ENCODE data around the gene RPS26.
"Not testable (repeated sequence)": the region's sequence is repeated elsewhere in the genome, so short reads cannot be mapped to it uniquely, and the experiment has no call there.

The RPS26 gene

DNA sequence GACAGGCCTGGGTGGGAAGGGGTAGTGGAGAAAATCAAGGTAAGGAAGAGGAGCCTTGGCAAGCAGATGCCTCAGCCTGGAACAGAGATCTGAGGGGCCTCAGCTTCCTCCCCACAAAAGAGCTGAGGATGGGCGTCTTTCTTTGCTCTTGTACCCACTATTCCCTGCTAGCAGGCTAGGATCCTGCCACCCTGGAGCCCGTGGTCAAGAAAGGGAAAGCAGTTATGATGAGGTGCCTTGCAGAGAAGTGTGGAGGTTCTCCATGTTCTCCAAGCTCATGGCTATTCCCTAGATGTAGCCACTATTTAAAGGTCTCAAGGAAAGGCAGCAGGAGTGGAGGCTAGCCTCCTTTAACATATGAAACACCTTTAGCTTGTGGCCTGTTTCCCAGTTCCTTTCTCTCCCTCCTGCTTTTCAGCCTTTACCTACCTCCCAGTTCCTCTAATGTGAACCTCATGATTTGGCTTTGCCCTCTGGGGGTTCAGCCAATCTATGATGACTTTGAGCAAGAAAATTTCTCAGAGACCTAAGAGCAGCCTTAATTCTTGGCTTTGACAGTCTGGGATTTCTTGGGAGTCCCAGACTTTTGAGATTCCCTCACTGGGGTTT lies 19.7 kb upstream of the RPS26 start:
- no peak for DNase-seq

DNA sequence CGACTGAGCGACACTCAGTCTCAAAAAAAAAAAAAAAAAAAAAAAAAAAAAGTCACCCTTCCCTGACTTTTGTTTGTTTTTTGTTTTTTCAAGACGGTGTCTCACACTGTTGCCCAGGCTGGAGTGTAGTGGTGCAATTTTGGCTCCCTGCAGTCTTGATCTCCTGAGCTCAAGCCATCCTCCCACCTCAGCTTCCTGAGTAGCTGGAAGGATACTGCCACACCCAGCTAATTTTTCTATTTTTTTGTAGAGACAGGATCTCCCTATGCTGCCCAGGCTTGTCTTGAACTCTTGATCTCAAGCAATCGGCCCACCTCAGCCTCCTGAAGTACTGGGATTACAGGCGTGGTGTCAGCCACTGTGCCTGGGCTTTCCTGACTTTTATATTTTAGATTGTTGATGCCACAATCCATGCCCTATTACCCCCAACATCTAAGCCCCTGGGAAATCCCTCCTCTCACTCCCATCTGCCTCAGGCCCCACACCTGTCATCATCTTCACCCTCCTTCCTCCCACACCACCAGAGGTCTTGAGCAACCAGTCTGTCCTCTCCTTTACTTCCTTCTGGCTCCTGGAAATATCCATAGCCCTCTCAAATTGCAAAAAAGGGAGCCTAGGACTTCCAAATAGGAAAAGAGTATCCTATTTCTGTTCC lies 13.1 kb upstream of the RPS26 start:
- DNase-seq = no peak

DNA sequence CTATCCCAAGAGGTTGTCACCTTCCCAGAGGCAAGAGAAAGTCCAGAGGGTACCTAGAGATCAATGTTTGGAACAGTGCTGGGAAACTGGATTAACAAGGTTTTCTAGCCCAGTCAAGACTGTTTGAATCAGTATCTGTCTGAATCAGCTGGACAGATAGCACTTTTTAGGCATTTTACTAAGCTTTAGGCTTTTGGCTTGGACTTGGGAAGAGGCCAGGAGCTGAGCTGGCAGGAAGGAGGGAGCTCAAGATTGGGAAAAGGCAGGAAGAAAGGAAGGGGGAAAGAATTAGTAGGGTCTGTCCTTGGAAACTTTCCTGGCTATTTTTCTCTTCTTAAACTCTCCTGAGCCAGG lies 12.6 kb upstream of the RPS26 start:
- DNase-seq = no peak

DNA sequence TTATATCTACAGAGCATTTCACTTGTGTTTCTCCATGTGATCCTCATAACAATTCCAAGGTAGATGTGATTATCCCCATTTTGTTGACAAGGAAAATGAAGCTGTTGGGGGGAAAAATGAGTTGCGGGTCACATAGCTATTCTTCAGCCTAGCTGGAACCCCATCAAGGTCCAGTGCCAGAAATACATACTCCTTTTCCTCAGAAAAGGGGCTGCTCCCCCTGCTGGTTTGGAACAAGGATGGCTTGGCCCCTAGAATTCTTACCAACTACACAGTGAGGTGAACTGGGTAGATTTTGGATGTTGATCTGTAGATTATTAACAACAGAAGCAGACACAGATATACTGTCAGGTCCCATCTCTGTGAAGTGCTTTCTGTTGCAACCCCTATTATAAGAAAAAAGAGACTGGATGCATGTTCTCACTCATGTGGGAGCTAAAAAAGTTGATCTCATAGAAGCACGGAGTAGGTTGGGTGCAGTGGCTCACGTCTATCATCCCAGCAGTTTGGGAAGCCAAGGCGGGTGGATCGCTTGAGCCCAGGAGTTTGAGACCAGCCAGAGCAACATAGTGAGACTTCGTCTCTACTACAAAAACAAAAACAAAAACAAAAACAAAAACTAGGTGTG lies 11.9 kb upstream of the RPS26 start:
- DNase-seq = peak; percentile 20

DNA sequence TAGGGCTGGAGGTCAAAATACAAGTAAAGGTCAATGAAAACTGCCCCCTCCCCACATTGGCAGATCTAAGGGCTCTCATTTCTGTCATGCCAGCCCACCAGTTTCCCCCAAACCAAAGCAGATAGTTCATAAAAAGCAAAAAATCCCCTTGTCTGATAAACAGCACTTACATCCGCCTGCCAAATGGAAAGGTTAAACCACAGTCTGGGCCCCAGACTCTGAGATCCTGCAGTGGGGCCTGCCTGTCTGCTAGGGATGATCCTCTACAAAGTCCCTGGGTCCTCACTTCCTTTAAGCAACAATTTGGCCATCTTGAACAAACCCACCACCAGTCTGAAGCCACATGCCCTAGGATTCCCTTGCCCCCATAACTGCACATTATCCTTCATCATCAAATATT lies 9.7 kb upstream of the RPS26 start:
- no peak for DNase-seq

DNA sequence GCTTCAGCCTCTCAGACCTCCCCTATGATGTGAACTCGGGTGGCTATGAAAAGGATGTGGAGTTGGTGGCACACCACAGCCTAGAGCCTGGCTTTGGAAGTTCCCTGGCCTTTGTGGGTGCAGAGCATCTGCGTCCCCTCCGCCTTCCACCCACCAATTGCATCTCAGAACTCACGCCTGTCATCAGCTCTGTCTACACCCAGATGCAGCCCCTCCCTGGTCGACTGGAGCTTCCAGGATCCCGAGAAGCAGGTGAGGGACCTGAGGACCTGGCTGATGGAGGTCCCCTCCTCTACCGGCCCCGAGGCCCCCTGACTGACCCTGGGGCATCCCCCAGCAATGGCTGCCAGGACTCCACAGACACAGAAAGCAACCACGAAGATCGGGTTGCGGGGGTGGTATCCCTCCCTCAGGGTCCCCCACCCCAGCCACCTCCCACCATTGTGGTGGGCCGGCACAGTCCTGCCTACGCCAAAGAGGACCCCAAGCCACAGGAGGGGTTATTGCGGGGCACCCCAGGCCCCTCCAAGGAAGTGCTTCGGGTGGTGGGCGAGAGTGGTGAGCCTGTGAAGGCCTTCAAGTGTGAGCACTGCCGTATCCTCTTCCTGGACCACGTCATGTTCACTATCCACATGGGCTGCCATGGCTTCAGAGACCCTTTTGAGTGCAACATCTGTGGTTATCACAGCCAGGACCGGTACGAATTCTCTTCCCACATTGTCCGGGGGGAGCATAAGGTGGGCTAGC lies 7.0 kb upstream of the RPS26 start:
- no peak for DNase-seq

DNA sequence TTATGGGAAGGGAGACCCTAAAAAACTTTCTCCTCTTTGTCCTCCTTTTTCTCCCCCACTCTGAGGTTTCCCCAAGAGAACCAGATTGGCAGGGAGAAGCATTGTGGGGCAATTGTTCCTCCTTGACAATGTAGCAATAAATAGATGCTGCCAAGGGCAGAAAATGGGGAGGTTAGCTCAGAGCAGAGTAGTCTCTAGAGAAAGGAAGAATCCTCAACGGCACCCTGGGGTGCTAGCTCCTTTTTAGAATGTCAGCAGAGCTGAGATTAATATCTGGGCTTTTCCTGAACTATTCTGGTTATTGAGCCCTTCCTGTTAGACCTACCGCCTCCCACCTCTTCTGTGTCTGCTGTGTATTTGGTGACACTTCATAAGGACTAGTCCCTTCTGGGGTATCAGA lies 4.6 kb upstream of the RPS26 start:
- no peak for DNase-seq

DNA sequence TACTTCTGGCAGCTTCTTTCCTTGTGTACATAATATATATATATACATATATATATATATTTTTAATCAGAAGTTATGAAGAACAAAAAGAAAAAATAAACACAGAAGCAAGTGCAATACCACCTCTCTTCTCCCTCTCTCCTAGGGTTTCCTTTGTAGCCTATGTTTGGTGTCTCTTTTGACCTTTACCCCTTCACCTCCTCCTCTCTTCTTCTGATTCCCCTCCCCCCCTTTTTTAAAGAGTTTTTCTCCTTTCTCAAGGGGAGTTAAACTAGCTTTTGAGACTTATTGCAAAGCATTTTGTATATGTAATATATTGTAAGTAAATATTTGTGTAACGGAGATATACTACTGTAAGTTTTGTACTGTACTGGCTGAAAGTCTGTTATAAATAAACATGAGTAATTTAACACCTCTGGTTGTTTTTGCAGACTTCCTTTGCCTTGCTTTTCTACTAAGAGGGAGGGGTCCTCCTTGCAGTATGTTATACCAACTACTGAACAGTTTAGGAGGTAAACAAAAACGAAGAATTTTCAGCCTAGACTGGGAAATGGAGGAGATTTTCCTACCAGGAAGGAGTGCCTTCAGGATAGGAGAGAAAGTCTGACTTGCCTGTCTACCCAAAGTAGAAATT lies 3.6 kb upstream of the RPS26 start:
- DNase-seq = no peak

DNA sequence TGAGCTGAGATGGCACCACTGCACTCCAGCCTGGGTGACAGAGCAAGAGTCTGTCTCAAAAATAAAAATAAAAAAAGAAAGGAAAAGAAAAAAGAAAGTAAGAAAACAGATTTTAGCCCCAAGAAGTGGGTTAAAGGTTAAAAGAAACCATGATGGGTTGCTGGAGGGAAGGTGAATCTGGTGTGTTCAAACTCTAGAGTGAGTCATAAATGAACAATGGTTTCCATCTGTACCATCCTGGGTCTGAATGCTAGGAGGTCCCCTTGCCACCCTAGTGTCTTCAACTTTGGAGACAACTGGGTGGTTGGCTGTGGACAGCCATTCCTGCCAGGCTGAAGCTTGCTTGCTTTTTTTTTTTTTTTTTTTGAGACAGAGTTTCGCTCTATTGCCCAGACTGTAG lies 1.6 kb upstream of the RPS26 start:
- no peak for DNase-seq

DNA sequence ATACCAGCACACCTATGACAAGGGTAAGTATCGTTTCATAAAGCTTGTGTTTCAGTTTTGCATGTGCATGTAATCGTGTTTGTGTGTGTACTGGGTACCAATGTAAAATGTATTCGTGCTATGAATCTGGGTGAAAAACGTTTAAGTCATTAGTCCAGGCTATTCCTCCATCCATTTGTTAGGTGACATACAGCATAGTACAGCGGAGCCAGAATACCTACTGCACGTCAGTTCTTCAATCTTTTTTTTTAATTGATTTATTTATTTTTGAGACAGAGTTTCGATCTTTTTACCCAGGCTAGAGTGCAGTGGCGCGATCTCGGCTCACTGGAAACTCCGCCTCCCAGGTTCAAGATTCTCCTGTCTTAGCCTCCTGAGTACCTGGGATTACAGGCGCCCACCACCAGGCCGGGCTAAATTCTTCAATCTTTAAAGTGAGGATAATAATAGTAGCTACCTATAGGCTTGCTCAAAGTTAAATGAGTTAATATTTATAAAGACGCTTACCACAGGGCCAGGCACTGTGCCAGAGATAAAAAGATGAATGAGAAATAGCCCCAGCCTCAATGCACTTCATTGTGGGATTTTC lies 661 bp upstream of the RPS26 start:
- DNase-seq = peak; percentile 84

DNA sequence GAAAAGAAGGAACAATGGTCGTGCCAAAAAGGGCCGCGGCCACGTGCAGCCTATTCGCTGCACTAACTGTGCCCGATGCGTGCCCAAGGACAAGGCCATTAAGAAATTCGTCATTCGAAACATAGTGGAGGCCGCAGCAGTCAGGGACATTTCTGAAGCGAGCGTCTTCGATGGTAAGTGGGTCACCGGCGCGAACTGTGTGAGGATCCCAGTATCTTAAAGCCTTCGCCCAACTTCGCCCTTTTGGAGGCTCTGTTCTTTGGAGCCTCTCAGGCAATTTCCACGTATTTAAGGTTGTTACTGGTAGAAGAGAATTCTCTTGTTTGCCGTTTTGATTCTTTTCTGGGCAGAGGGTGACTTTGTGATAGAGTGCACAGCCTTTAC lies 704 bp downstream of the RPS26 start:
- not testable (repeated sequence) for DNase-seq

DNA sequence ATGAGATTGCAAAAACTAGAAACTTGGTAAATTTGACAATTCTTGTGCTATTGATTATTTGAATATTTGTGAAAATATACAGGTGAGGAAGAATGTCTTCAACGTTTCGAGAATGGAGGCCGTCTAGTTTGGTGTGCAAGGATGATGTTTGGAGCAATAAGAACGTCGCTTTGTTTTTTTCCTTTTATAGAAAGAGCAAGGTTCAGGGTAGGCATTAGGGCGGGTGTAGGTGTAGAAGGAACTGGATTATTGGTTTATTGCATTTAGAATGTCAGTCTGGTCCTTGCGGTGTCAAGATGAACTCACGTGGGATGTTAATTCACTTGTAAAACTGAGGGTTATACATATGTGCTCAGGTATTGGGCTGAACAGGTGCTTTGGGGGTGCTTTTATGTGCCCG lies 1.1 kb downstream of the RPS26 start:
- DNase-seq = no peak

DNA sequence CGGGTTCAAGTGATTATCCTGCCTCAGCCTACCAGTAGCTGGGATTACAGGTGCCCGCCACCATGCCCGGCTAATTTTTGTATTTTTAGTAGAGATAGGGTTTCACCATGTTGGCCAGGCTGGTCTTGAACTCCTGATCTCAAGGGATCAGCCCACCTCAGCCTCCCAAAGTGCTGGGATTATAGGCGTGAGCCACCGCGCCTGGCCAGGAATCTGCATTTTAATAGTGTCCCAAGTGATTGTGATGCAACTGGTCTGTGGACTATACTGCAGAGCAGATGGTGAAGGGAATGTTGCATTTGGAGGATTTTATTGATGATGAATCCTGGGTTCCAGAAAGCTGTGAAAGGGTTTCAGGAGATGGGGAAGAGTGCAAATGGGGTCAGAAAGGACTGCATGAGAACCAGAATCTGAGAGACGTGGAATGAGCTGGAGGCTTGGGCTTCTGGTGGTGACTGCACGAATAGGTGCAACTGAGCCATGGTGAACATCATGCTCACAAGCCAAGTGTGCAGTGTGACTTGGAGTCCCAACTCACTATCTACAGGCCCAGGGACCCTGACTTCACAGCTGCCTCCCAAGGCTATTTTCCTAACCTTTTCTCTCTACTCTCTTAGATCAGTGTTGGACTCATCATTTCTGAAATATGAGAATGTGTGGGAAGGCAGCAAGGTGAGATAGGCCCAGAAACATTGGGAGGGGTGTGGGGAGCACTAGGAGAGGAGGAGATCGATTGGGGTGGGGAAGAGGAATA lies 4.5 kb downstream of the RPS26 start:
- DNase-seq = no peak

DNA sequence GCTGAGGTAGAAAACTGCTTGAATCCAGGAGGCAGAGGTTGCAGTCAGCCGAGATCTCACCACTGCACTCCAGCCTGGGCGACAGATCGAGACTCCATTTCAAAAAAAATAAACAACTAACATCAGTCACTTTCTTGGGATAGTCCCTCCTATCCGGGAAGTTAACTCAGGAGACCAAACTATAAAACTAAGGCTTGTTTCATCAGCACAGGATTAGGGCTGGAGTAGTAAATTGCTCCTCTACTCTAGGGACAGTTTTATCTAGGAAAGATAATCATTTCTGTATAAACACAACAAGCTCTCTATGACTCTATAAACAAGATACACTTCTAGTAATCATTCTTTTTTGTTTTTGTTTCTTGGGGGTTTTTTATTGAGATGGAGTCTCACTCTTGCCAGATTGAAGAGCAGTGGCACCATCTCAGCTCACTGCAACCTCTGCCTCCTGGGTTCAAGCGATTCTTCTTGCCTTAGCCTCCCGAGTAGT lies 11.7 kb downstream of the RPS26 start:
- DNase-seq = no peak

DNA sequence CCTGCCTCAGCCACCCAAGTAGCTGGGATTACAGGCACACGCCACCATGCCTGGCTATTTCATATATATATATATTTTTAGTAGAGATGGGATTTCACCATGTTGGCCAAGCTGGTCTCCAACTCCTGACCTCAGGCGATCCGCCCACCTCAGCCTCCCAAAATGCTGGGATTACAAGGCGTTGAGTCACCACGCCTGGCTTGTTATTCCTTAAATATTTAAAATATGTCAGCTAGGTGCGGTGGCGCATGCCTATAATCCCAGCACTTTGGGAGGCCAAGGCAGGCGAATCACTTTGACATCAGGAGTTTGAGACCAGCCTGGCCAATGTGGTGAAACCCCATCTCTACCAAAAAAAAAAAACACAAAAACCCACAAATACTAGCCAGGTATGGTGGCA lies 18.2 kb downstream of the RPS26 start:
- DNase-seq = not testable (repeated sequence)

DNA sequence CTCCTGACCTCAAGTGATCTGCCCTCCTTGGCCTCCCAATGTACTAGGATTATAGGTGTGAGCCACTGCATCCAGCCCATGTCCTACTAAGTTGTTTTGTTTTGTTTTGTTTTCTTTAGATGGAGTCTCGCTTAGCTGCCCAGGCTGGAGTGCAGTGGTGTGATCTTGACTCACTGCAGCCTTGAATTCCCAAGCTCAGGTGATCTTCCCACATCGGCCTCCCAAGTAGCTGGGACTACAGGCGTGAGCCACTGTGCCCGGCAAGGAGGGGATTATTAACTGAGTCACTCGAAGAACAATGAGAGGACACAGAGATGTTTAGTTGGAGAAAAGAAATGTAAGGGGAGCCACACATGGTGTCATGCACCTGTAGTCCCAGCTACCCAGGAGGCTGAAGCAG lies 20.3 kb downstream of the RPS26 start:
- no peak for DNase-seq

DNA sequence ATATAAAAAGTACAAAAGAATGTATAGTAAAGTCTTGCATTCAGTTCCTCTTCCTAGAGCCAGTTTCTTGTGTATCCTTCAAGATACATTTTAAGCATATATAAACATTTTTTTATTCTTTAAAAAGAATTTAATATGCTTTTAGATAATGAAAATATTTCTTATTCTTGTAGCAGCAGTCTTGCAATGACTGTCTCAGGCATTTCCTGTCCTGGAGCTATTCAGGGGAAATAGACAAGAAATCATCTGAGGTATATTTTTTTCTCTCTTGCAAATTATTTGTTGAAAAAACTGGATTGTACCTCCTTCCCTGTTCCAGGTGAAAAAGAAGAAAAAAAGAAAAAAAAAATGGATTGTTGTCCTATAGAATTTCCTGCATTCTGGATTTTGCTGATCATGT lies 21.3 kb downstream of the RPS26 start:
- no peak for DNase-seq

DNA sequence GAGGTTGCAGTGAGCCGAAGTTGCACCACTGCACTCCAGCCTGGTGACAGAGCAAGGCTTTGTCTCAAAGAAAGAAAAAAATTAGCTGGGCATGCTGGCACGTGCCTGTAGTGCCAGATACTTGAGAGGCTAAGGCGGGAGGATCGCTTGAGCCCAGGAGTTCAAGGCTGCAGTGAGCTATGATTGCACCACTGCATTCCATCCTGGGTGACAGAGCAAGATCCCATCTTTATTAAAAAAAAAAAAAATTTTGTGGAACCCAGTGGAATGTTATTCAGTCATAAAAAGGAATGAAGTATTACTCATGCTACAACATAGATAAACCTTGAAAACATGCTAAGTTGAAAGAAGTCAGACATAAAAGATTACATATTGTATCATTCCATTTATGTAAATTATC lies 29.9 kb downstream of the RPS26 start:
- DNase-seq = no peak

DNA sequence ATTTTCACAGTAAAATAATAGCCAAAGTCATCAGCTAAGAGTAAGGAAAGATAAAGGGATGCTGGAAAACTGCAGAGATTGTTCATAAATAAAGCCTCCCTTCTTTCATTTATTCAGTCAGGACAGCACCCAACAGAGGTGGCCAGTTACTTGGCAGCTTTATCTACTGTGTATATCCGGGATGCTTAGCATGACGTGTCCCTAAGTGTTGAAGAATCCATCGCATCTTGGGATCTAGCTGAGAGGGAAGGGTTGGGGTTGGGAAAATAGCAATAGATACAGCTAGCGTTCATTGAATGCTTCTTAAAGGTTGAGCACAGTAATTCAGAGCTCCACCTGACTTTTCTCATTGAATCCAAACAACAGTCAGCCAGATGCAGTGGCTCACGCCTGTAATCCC lies 32.7 kb downstream of the RPS26 start:
- no peak for DNase-seq

DNA sequence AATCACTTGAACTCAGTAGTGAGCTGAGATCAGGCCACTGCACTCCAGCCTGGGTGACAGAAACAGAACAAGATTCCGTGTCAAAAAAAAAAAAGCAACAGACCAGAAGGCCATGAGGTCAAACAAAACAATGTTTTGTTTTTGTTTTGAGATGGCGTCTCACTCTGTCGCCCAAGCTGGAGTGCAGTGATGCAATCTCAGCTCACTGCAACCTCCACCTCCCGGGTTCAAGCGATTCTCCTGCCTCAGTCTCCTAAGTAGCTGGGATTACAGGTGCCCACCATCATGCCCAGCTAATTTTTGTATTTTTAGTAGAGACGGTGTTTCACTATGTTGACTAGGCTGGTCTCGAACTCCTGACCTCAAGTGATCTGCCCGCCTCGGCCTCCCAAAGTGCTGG lies 36.2 kb downstream of the RPS26 start:
- DNase-seq = not testable (repeated sequence)

DNA sequence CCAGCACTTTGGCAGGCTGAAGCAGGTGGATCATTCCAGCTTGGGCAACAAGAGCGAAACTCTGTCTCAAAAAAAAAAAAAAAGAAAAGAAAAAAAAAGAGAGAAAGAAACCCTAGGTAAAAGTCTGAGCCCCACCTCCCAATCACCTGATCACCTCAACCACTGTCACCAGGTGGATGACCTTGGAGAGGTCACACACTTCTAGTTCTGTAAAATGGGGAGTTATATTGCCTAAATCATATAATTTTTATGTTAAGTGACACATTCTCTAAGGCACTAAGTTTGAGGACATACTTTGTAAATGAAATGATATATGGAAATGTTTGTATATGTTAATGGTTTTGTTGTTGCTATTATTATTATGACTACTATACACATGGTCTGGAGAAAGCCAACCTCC lies 36.7 kb downstream of the RPS26 start:
- no peak for DNase-seq
